Stimulated activated CD4-positive, alpha-beta T cell treated with anti-CD3 and anti-CD28 coated beads, TNF-alpha, amount 100 ng/mL, for 24 hours (primary cell): Measurements from ENCODE around the gene CNTNAP5.

Experiments
- DNase-seq, 3 experiments: peaks; one replicate each; pipeline ENCODE4 v3.0.0-alpha.2; 2020; ENCODE audit warnings: low read depth in 3 of 3

Gene CNTNAP5

DNA sequence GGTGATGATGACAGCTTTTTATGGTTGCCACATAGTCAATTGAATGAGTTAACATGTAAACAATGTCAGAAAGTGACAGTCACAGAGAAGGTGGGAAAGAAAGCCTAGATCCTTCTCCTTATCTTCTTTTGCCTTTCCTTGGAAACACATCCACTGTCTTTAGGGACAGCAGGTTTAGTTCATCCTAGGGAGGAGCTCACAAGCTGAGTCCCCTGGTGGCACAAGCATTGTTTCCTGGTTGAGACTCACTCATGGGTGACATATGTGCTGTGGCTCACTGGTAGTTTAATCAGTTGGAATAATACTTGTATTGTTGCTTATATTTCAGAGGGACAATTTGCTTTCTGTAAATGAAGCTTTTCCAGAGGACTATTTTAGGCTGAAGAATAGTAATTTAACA, 598.5 kb downstream of the CNTNAP5 start:
- DNase-seq = no peak

DNA sequence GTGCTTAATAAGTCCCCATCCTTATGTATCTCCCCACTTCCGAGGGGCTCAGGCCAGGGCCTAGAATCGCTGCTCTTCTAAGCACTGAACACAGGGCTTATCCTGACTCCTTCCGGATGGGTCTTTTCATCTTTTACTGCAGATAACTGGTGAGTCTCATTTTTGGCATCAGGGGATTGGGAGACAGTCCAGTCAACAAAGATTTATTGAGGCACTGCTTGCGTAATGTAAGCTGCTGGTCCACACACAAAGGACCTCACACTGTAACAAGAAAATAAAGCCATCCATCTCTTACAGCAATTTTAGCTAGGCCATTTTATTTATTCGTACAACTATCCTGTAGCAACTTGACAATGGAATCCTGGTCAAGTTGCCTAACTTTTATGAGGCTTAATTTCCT, 600.5 kb downstream of the CNTNAP5 start:
- DNase-seq = no peak

DNA sequence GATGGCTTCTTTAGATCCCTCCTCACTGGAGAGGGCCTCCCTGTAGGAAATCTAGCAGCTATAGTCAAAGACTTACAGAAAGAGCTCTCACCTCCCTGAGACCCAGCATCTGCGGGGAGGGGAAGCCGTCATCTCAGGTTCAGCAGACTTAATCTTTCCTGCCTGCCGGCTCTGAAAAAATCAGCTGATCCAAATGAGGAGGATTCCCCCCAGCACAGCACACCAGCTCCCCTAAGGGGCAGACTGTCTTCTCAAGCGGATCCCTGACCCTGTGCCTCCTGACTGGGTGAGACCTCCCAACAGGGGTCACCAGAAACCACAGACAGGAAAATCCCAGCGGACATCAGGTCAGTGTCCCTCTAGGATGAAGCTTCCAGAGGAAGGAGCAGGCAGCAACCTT, 601.9 kb downstream of the CNTNAP5 start:
- DNase-seq = no peak

DNA sequence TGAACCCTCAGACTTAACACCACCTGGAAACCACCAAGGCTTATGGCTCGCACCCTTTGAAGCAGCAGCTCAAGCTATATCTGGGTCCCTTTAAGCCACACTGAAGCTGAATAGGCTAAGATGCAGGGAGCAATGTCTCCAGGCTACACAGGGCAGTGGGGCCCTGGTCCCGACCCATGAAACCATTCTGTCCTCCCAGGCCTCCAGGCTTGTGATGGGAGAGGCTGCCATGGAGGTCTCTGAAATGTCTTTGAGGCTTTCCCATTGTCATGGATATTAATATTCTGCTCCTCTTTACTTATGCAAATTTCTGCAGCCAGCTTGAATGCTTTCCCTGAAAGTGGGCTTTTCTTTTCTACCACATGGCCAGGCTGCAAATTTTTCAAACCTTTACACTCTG, 608.7 kb downstream of the CNTNAP5 start:
- DNase-seq = no peak

DNA sequence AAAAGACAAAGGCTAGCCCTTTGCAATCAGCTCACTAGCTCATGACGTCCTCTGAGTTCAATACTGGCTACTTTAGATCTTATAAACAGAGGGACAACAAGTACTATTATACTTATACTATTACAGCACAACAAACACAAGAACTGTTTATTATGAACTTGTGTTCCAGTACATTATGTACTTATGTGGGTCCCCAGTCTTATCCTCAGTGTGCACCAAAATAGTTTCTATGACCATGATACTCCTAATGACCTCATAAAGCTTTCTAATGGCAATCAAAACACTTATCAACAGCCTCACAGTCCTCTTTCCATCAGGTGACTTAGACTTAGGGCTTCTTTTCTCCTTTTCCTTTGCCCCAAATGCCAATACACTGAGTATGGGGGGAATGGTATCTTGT, 614.4 kb downstream of the CNTNAP5 start:
- no peak for DNase-seq

DNA sequence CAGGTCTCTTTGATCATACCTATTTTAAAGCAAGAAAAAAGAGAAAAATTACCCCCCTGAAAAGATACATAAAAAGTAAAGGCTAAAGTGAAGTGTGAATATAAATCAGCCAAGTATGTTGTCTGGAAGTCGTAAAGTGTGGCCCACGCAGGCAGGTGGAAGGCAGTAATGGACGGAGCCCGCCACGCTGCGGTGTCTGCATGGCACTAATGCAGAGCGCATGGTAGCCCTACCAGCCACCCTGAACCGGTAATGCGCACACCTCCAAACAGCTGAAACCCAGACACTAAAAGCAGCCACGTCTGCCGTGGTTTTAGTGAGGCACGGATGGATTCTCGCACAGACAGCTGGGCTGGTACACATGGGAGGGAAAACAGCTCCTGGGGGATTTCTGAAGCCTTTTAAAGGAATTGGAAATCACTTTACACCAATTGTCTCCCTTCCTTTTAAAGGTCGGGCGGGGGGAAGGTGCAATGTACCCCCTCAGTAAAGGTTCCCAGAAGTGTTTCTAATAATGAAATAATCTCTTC, 615.2 kb downstream of the CNTNAP5 start:
- no peak for DNase-seq

DNA sequence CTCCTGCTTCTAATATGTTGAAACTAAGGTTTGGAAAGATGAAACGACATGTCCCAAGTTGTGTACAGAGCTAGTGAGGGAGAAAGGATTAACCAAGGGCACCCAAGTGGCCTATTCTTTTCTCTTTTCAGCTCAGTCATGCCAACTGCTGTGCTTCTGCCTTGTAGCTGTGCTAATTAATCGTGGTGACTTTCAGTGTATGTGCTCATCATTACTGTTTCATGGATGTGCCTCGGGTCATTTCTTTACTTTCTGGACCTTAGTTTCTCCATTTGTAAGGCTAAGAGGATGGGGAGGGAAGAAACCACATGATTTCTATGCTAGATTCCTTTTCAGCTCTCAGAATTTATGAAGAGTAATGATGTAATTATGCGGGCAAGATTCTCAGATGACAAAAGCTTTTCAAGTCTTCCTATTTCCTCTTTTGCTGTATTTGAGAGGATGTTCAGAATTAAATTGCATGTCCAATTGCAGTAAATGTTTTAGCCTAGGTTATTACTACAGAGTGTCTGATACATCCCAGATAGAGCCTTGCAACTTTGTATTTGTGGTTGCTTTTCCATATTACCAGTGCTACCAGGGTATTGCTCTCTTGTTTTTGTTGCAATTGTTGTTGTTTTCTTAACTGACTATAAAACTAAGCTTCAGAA, 621.2 kb downstream of the CNTNAP5 start:
- no peak for DNase-seq

DNA sequence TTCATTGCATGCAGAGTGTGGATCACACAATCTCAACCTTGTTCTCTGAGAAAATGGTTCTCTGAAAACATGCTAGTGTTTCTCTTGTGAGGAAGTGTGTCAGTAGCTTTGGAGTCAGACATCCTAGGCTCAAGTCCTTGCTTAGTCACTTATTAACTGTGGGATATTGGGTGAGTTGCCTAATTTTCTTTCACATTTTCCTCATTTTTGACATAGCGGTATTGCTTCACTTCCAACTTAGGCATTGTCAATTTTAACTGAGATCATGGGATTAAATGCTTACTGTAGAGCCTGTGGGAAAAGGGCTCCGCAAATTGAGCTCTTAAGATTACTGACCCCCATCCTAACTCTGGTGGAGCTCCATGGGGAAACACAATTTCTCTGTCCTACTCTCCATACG, 622.2 kb downstream of the CNTNAP5 start:
- no peak for DNase-seq

DNA sequence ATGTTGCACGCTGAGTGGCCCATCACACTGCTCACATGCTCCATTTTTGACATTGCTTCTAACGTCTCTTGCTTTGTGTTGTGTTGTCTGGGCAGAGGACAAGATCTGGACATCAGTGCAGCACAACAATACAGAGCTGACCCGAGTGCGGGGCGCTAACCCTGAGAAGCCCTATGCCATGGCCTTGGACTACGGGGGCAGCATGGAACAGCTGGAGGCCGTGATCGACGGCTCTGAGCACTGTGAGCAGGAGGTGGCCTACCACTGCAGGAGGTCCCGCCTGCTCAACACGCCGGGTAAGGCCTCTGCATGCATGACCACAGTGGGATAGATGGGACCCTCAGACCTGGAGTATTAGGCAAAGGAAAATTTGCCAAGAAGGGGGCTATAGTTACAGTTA, 622.6 kb downstream of the CNTNAP5 start:
- DNase-seq = no peak

DNA sequence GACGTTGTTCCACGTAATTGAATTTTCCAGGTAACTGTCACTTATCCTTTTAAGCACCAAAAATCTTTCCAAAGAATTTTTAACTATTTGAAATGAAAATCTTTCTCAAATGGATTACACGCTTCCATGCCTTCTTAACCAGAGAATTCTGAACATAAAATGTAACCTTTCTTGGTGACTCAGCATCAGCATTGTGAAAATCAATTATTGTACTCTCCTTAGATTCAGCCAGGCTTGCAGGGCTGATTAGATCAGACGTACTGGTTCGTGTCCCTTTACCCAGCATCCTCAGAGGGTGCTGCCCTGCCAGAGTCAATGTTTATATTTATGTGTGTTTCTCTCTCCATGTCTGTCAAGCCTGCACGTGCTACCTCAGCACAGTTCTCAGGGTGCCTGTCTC, 623.9 kb downstream of the CNTNAP5 start:
- no peak for DNase-seq

DNA sequence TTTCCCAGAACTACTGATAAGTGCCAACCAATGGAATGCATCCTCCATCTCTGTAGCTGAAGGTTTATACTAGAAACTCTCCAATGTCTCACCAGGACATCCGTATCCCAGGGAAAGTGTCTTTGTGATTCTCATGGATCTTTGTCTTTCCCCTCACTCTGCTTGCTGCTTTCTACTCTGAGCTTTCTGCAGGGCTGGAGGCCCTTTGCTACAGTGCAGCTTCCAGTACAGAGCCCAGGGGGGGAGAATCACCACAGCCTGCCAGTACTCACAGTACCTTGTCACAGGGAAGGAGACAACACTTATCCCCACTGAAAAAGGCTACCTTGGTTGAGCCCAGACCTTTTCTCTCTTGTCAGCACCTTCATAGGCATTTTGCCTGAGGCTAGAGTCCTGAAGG, 627.0 kb downstream of the CNTNAP5 start:
- DNase-seq = no peak

DNA sequence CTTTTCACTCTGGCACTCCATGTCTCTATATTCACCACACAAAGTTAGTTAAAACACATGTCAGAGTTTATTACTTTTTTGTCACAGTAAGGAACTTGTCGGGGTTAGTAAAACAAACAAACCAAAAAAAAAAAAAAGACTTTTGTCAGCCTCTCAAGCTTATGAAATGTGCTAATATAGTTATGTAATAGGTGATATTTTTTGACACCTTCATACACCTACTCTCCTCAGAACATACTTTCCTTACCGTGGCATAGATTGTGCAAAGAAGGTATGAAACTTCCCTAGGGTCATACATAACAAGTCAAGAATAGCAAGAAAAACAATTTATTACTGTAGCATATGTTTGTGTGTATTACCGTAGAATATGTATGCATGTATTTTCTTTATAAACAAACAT, 633.3 kb downstream of the CNTNAP5 start:
- DNase-seq = no peak

DNA sequence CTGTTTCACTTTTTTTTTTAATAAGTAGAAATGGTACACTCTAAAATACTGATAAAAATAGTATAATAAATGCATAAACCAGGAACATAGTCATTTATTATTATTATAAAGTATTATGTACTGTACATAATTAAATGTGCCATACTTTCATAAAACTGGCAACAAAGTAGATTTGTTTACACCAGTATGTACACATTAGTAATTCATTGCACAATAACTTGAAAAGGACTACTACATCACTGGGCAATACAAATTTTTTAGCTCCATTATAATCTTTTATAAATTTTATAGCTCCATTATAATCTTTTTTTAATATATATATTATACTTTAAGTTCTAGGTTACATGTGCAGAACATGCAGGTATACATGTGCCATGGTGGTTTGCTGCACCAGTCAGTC, 636.5 kb downstream of the CNTNAP5 start:
- no peak for DNase-seq

DNA sequence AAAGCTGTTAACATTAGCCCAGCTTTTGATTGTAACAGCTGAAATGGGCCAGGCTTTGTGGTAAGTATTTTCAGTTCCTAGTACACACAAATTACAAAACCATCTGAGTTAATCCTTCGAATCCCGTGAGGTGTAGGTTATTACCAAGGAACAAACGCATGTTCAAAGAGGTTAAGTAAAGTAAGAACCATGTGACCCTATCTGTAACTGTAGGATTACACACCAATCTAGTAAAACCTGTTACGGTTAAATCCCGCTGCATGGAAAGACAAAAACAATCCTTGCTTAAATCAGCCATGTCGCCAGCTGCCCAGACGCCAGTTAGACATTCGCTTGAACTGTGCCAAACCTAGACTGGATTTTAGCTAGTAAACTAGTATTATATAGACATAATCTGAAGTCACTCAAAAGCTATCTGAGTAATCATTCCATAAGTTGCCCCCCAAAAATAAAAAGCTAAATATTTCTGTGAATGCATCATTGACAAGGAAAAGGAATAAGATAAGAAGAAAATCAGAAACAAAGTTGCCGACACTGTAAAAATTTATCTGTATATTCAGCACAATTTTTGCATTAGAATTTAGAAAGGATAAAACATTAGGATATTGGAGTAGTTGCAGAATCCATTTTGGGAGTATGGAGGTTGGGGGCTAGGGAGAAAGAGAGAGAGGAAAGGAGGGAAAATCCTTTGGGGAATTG, 638.0 kb downstream of the CNTNAP5 start:
- DNase-seq = no peak

DNA sequence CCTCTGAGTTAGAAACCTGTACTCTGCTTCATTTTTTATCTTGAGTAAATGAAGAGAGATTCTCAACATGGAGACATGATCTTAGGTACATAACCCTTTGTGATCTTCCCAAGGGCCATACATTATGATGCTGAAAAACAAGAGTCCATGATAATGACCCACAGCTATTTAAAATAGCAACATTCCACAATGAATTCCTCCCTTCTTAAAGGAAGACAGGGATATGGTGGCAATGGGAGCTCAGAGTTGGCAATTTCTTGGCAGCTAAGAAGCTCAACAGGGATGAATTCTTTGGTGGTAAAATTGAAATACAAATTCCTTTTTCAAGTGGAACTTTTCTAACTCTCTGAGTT, 638.5 kb downstream of the CNTNAP5 start:
- no peak for DNase-seq

DNA sequence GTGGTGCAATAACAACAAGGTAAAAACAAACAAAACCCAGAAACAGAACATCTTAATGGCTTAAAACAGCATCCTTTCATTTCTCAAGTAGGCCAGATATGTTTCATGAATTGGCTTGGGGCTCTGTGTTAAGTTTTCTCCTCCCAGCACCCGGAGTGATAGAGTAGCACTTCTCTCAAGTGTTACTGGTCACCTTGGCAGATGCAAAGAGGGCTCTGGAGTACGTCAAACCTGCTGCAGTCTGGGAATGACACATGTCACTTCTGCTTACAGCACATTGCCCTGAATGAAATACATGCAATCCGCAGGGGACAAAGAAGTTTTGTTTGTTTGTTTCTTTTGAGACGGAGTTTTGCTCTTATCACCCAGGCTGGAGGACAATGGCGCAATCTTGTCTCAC, 639.3 kb downstream of the CNTNAP5 start:
- no peak for DNase-seq

DNA sequence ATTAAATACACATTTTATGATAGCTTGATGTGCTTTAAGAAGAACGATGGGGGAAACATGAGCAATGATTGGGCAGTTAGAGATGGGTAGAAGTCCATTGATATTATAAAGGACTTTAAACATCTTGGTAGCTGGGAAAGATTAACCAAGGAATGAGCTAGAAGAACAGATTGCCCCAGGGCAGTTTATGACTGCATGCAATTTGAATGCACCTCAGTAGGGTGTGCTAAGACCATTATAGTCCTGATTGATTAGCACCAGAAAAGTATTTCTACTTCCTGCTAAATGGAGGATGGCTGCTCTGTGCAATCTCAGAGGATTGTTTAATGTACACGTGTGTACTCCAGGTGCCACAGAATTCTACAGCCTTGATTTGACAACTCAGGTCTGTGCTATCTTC, 641.9 kb downstream of the CNTNAP5 start:
- no peak for DNase-seq

DNA sequence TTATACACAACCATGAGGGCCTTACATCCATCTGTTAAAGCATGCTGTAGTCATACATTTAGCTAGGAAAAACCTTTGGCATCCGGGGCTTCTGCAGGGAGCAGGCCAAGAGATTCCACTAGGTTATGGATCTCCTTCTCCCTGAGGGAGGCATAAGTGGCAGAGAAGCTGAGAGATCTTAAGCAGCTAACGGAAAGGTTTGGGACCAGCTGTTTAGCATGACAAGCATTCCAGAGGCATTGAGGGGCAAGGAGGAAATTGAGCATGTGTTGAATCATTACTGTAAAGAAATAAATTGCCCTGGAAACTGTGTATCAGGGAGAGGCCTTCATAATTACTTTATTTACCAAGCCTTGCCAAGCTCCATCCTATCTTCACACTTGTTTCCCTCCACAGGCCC, 643.1 kb downstream of the CNTNAP5 start:
- DNase-seq = no peak

DNA sequence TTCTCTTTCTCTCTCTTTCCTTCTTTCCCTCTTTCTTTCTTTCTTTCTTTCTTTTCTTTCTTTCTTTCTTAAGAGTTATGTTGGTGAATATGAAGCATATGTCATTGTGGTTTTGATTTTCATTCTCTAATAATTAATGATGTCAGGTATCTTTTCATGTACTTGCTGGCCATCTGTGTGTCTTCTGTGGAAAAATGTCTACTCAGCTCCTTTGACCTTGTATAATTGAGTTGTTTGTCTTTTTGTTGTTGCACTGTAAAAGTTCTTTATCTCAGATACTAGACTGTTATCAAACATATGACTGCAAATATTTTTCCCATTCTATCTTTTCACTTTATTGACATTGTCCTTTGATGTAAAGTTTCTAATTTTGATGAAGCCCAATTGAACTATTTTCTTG, 645.1 kb downstream of the CNTNAP5 start:
- no peak for DNase-seq

DNA sequence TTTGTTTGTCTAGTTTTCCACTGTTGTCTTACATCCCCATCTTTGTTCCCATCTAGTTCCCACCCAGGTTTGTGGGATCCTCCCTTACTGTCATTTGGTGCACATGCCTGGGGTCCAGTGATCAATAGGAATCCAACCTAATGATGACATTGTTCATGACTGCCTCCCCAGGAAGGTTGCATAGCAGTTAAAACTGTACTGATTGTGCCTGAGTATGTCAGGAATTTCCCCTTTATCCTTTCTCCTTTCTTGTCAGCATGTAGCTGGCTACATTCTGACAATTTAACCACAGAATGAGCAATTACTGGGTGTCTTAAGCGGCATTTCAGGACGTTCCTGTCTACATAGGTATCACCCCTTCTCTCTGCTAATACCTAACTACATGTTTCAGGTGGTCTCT, 653.0 kb downstream of the CNTNAP5 start:
- no peak for DNase-seq

DNA sequence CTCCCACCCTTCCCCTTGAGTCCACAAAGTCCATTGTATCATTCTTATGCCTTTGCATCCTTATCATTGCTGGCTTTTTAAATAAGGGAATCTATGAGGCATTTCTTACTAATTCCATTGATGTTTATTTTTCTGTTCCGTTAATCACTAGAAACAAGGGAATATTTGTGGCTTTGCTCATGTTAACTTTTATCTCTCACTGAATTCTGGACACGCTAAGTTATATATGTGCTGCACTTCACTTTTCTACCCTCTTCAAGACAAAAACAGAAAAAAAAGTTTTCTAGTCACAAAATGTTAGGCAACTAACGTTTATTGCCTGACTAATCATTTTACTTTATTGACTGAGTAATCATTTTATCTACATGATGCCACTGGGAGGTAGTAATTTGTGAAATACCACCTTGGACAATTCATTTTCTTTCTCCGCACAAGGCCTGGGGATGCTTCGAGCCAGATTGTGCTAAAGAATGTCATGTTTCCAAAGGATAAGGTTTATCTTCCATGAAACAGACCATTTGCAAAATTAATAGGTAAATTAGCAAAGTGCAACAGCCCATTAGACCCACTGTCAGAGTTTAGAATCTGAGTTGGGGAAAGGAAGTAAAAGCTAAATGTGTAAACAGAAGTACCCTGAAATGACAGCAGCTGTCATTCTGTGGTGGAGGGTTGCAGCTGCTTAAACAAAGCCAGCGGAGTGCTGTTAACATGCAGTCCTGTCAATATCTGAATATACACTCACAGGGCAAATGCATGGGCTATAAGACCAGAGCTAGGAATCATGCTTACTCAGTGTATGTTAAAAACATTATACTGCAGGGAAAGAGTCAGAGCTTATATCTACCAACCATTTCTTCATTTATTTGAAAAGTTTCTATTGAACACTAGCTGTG, 658.7 kb downstream of the CNTNAP5 start:
- DNase-seq = no peak

DNA sequence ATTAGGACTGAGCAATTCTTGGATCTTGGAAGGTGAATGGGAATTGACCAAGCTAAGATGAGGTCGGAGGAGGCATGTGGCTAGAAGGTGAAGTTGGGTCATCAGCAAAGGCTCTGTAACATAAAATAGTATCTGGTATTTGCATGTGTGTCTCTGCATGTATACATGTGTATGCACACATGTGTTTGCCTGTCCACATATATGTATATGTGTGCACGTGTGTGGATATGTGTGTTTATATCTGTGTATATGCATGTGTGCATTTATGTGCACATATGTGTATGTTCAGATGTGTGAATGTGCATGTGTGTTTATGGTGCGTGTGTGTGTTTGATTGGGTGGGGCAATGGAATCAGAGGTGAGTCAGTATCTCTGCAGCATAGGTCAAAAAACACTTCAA, 664.3 kb downstream of the CNTNAP5 start:
- DNase-seq = no peak

DNA sequence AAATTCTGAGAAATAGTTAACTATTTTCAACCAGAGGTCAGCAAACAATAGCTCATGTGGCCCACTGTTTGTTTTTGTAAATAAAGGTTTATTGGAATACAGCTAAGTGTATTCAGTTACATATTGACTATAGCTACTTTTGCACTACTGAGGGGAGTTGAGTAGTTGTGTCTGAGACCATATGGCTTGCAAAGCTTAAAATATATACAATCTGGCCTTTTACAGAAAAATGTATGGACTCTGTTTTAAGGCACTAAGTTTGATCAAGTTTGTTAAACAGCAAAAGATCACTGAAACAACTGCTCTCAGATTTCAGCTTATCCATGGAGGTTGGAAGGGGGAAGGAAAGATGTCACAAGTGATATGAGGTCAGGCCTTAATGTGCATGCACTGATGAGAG, 667.1 kb downstream of the CNTNAP5 start:
- no peak for DNase-seq
